H1 (cell line): ENCODE results near the gene RBM45. TPM values are rescaled to one million over a fixed set of nuclear protein-coding genes. Genes with fewer than 3 reads are reported as not detected.

ENCODE experiments used
- CTCF ChIA-PET: fragments of 300-600 bp; sonication (Branson Sonifier 250); formaldehyde crosslinking; loops from one replicate; lab custom pipeline; 2021; ENCODE audit not compliant: partially characterized antibody; lab: Charles Lee
- POLR2A ChIA-PET: fragments of 300-600 bp; sonication (Branson Sonifier 250); formaldehyde crosslinking; loops from one replicate; lab custom pipeline; 2021; ENCODE audit warnings: inconsistent platforms; ENCODE audit not compliant: partially characterized antibody; lab: Charles Lee
- DNase-seq, 2 experiments: peaks; one replicate each; pipeline versions ENCODE4 v3.0.0 to v3.0.0-alpha.2; 2010 to 2022; ENCODE audit warnings: low spot score in 2 of 2, low read depth in 1 of 2, mixed read lengths in 1 of 2
- FAIRE-seq: peaks from 2 replicates; lab custom pipeline; 2011; peaks lifted over from hg19 to GRCh38; lab: Jason Lieb, UNC
- H2AFZ ChIP-seq: 2 replicates; pipeline ENCODE4 v1.8.1; 2012; ENCODE audit warnings: low read length, inconsistent platforms
- H2AK5ac ChIP-seq: 2 replicates; pipeline ENCODE4 v1.6.1; 2013; ENCODE audit warnings: low read depth, low read length
- H2BK120ac ChIP-seq: replicated peaks from 2 replicates; pipeline ENCODE3; 2013; ENCODE audit warnings: low read depth, low read length, inconsistent platforms
- H2BK12ac ChIP-seq: 2 replicates; pipeline ENCODE4 v1.6.1; 2013; ENCODE audit warnings: low read depth, low read length
- H2BK15ac ChIP-seq: 2 replicates; pipeline ENCODE4 v1.6.1; 2013; ENCODE audit warnings: low read length
- H2BK20ac ChIP-seq: 2 replicates; pipeline ENCODE4 v1.6.1; 2013; ENCODE audit warnings: low read length
- H2BK5ac ChIP-seq: 2 replicates; pipeline ENCODE4 v1.6.1; 2013; ENCODE audit warnings: low read depth, low read length
- H3K14ac ChIP-seq: 2 replicates; pipeline ENCODE4 v1.6.1; 2013; ENCODE audit warnings: inconsistent platforms; ENCODE audit not compliant: insufficient read length
- H3K18ac ChIP-seq: 2 replicates; pipeline ENCODE4 v1.6.1; 2013; ENCODE audit warnings: low read length; ENCODE audit errors: extremely low read depth
- H3K23ac ChIP-seq: 2 replicates; pipeline ENCODE4 v1.6.1; 2013; ENCODE audit warnings: inconsistent platforms; ENCODE audit not compliant: insufficient read length
- H3K23me2 ChIP-seq: 2 replicates; pipeline ENCODE4 v1.6.1; 2013; ENCODE audit warnings: low read depth, low read length
- H3K27ac ChIP-seq: 2 replicates; pipeline ENCODE4 v1.6.1; 2011; ENCODE audit warnings: low read depth, low read length, inconsistent platforms
- H3K27me3 ChIP-seq, 4 experiments: replicated peaks in 1 of 4; 1 replicate in 1 of 4; 2 replicates in 3 of 4; pipeline versions ENCODE4 v1.6.1 to v1.8.1; 2011 to 2013; ENCODE audit warnings: low read length in 3 of 4, mild to moderate bottlenecking in 3 of 4, inconsistent platforms in 2 of 4, mixed read lengths in 2 of 4, moderate library complexity in 1 of 4; ENCODE audit not compliant: control insufficient read depth in 3 of 4, insufficient read depth in 3 of 4; ENCODE audit errors: extremely low read depth in 1 of 4
- H3K36me3 ChIP-seq, 4 experiments: 2 replicates each; pipeline versions ENCODE4 v1.6.1 to v1.8.1; 2011 to 2013; ENCODE audit warnings: mild to moderate bottlenecking in 4 of 4, low read length in 3 of 4, moderate library complexity in 2 of 4, control low read depth in 1 of 4, inconsistent platforms in 1 of 4; ENCODE audit not compliant: insufficient read depth in 4 of 4, control insufficient read depth in 2 of 4
- H3K4ac ChIP-seq: replicated peaks from 2 replicates; pipeline ENCODE3; 2013; ENCODE audit warnings: low read length, low read depth, mixed read lengths, inconsistent platforms; ENCODE audit not compliant: insufficient read length
- H3K4me1 ChIP-seq, 4 experiments: replicated peaks in 1 of 4; 1 replicate in 1 of 4; 2 replicates in 3 of 4; pipeline versions ENCODE4 v1.6.1 to v1.8.1; 2011 to 2013; ENCODE audit warnings: low read length in 3 of 4, inconsistent platforms in 2 of 4, mixed read lengths in 1 of 4; ENCODE audit not compliant: insufficient read depth in 4 of 4, control insufficient read depth in 3 of 4
- H3K4me2 ChIP-seq, 2 experiments: 2 replicates each; pipeline versions ENCODE4 v1.6.1 to v1.8.1; 2011 to 2013; ENCODE audit warnings: low read depth in 2 of 2, low read length in 2 of 2, control low read depth in 1 of 2, inconsistent platforms in 1 of 2, mild to moderate bottlenecking in 1 of 2; ENCODE audit not compliant: insufficient read depth in 1 of 2
- H3K4me3 ChIP-seq, 4 experiments: fragments of 200-600, 300-600 bp in 1 of 4; sonication (generic), shearing (Covaris generic), sonication (Bioruptor Twin) in 1 of 4; 2 replicates each; pipeline versions ENCODE4 v1.5.1 to v1.8.1; 2011 to 2016; ENCODE audit warnings: low read length in 4 of 4, low read depth in 3 of 4, control low read depth in 2 of 4, inconsistent platforms in 2 of 4, mild to moderate bottlenecking in 2 of 4, mixed read lengths in 1 of 4, moderate library complexity in 1 of 4; ENCODE audit not compliant: insufficient read depth in 2 of 4; ENCODE audit errors: extremely low read depth in 1 of 4
- H3K56ac ChIP-seq: replicated peaks from 2 replicates; pipeline ENCODE3; 2013; ENCODE audit warnings: low read depth, mild to moderate bottlenecking, mixed read lengths, low read length, inconsistent platforms; ENCODE audit not compliant: insufficient read length
- H3K79me1 ChIP-seq: 2 replicates; pipeline ENCODE4 v1.6.1; 2013; ENCODE audit warnings: low read depth, low read length, control low read depth
- H3K79me2 ChIP-seq, 2 experiments: 2 replicates each; pipeline versions ENCODE4 v1.6.1 to v1.8.1; 2012 to 2013; ENCODE audit warnings: low read length in 2 of 2, mild to moderate bottlenecking in 2 of 2, inconsistent platforms in 1 of 2; ENCODE audit not compliant: insufficient read depth in 2 of 2, control insufficient read depth in 1 of 2
- H3K9ac ChIP-seq, 4 experiments: replicated peaks in 1 of 4; 1 replicate in 1 of 4; 2 replicates in 3 of 4; pipeline versions ENCODE4 v1.6.1 to v1.8.1; 2011 to 2013; ENCODE audit warnings: low read depth in 3 of 4, low read length in 3 of 4, control low read depth in 2 of 4, mild to moderate bottlenecking in 2 of 4, moderate library complexity in 2 of 4, inconsistent platforms in 1 of 4; ENCODE audit errors: extremely low read depth in 1 of 4
- H3K9me3 ChIP-seq, 2 experiments: 2 replicates each; pipeline versions ENCODE4 v1.6.1 to v1.8.1; 2012 to 2013; ENCODE audit warnings: mild to moderate bottlenecking in 2 of 2, moderate library complexity in 2 of 2, control low read depth in 1 of 2, inconsistent platforms in 1 of 2, low read depth in 1 of 2, low read length in 1 of 2, mixed read lengths in 1 of 2; ENCODE audit not compliant: insufficient read depth in 2 of 2
- H4K20me1 ChIP-seq, 2 experiments: replicated peaks in 1 of 2; 2 replicates each; pipeline versions ENCODE3 to v1.8.1; 2011 to 2013; ENCODE audit warnings: inconsistent platforms in 2 of 2, low read length in 2 of 2, mild to moderate bottlenecking in 1 of 2; ENCODE audit not compliant: insufficient read depth in 2 of 2, control insufficient read depth in 1 of 2
- H4K5ac ChIP-seq: 2 replicates; pipeline ENCODE4 v1.6.1; 2013; ENCODE audit warnings: low read length, low read depth, mixed read lengths, inconsistent platforms; ENCODE audit not compliant: insufficient read length
- H4K8ac ChIP-seq: 2 replicates; pipeline ENCODE4 v1.8.0; 2013; ENCODE audit warnings: mild to moderate bottlenecking, moderate library complexity, low read length, inconsistent platforms; ENCODE audit not compliant: insufficient read depth; ENCODE audit errors: extremely low read depth
- H4K91ac ChIP-seq: replicated peaks from 2 replicates; pipeline ENCODE3; 2013; ENCODE audit warnings: low read length, mixed read lengths, inconsistent platforms; ENCODE audit not compliant: insufficient read length
- BACH1 ChIP-seq: IDR thresholded peaks from 2 replicates; pipeline ENCODE4 v1.6.1; 2012; ENCODE audit warnings: low read length, improper control_type of control experiment
- BCL11A ChIP-seq, 2 experiments: IDR thresholded peaks; one replicate each; pipeline ENCODE4 v1.6.1; 2011; ENCODE audit warnings: low read depth in 2 of 2, low read length in 2 of 2, mild to moderate bottlenecking in 2 of 2
- CHD1 ChIP-seq: IDR thresholded peaks from 2 replicates; pipeline ENCODE4 v1.6.1; 2012; ENCODE audit warnings: low read depth, low read length, improper control_type of control experiment
- CREB1 ChIP-seq: IDR thresholded peaks from 2 replicates; pipeline ENCODE4 v1.6.1; 2012; ENCODE audit warnings: inconsistent platforms
- EGR1 ChIP-seq: IDR thresholded peaks from 2 replicates; pipeline ENCODE4 v1.6.1; 2011; ENCODE audit warnings: low read depth, low read length, borderline replicate concordance
- EP300 ChIP-seq, 2 experiments: IDR thresholded peaks; 1 replicate in 1 of 2; 2 replicates in 1 of 2; pipeline ENCODE4 v1.6.1; 2011 to 2012; ENCODE audit warnings: low read depth in 2 of 2, low read length in 2 of 2, mild to moderate bottlenecking in 2 of 2, borderline replicate concordance in 1 of 2, inconsistent platforms in 1 of 2, moderate library complexity in 1 of 2
- EZH2 ChIP-seq: fragments of 200-600 bp; sonication (generic); IDR thresholded peaks from 2 replicates; pipeline ENCODE4 v1.7.1; 2012; ENCODE audit warnings: low read depth, mild to moderate bottlenecking, moderate library complexity, low read length, inconsistent platforms; ENCODE audit not compliant: severe bottlenecking
- NRF1 ChIP-seq: IDR thresholded peaks from 2 replicates; pipeline ENCODE4 v1.6.1; 2011; ENCODE audit warnings: mild to moderate bottlenecking, low read depth, low read length, improper control_type of control experiment
- PHF8 ChIP-seq: fragments of 200-600 bp; sonication (generic); conservative IDR thresholded peaks from 2 replicates; pipeline ENCODE4 v1.7.1; 2012; ENCODE audit warnings: low read depth, mild to moderate bottlenecking, inconsistent platforms, low read length, moderate library complexity
- SAP30 ChIP-seq: fragments of 300-600 bp; sonication (generic); IDR thresholded peaks from 2 replicates; pipeline ENCODE4 v1.7.1; 2012; ENCODE audit warnings: low read length, moderate library complexity, mild to moderate bottlenecking, inconsistent platforms; ENCODE audit not compliant: insufficient read depth, insufficient replicate concordance
- SP4 ChIP-seq: IDR thresholded peaks from 2 replicates; pipeline ENCODE4 v1.6.1; 2012; ENCODE audit warnings: low read length, inconsistent platforms
- WGBS, 2 experiments: shearing (Covaris generic) in 1 of 2; methylation state at CpG; one replicate each; pipeline versions ENCODE4 v1.1.6 to v1.1.7; 2013 to 2015; ENCODE audit warnings: low lambda C conversion rate in 2 of 2, mixed read lengths in 2 of 2, inconsistent platforms in 1 of 2, low coverage in 1 of 2, missing lambda C conversion rate in 1 of 2; ENCODE audit not compliant: insufficient replicate concordance in 2 of 2, insufficient coverage in 1 of 2, insufficient read length in 1 of 2; ENCODE audit errors: extremely low coverage in 1 of 2, missing lambda C conversion rate in 1 of 2; 5-methylcytosine and 5-hydroxymethylcytosine counted together
- polyA plus RNA-seq, 7 experiments: library from polyadenylated mRNA; depleted of rRNA in 3 of 7; stranded (reverse) in 5 of 7; unstranded in 2 of 7; fragments of >200 nt in 5 of 7; fragments of 200-250 nt in 2 of 7; gene quantifications; 1 replicate in 5 of 7; 2 replicates in 1 of 7; 4 replicates in 1 of 7; pipeline versions ENCODE4 v1.2.1 to v1.2.3, GENCODE V29; 2011 to 2013; ENCODE audit warnings: missing spikeins in 2 of 7, mixed read lengths in 2 of 7
- total RNA-seq: library from RNA; stranded (reverse); fragmentation: NEBNext Ultra II Directional; extraction: Animal tissue kit (Norgen Biotek cat#: 25700); gene quantifications from 2 replicates; pipeline ENCODE4 v1.2.1, GENCODE V29; 2021
- TF ChIP-seq, protein P1 (sequence below): IDR thresholded peaks from 2 replicates; pipeline ENCODE4 v1.6.1; 2012; ENCODE audit warnings: inconsistent platforms
- TF ChIP-seq, protein P2 (sequence below): IDR thresholded peaks from 2 replicates; pipeline ENCODE4 v1.6.1; 2012; ENCODE audit warnings: low read length, inconsistent platforms

Gene RBM45
- total and polyA plus RNA-seq, 2 of the 8 experiments (the other 6 are each of a cell fraction or from before 2014, with no cell fraction given): 4.7 to 10.4 TPM

DNA sequence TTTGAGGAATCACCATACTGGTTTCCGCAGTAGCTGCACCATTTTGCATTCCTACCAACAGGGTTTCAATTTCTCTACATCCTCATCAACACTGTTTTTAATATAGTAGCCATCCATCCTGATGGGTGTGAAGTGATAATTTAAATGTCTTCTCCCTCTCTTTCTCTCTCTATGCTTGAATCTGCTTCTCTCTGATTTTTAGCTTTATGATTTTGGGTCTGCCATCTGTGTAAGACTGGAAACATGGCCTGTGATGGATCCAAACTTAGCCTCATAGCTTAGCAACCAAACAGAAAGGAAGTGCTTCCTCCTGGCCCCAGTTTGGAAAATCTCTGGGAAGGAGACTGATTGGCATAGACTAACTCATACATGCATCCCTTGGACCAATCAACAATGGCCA is 48.4 kb downstream of the RBM45 start:
- Histone ChIP-seq H3K27ac (no peak overlapping the region), H3K9ac (no peak overlapping the region), H2BK120ac (no peak overlapping the region), H4K91ac (no peak overlapping the region), H3K79me2 (no peaks in the 10 kb centered on the region), H2AK5ac (no peak overlapping the region), H2BK15ac (no peak overlapping the region), H3K4me2 (no peak overlapping the region), H2AFZ (no peak overlapping the region), H3K36me3 (no peaks in the 10 kb centered on the region), H3K27me3 (no peaks in the 10 kb centered on the region), H3K18ac (no peak overlapping the region), H2BK12ac (no peak overlapping the region), H3K4me1 (no peaks in the 10 kb centered on the region), H3K23me2 (no peaks in the 10 kb centered on the region), H4K8ac (no peak overlapping the region), H3K56ac (no peak overlapping the region), H4K5ac (no peak overlapping the region), H3K4ac (no peak overlapping the region), H4K20me1 (no peaks in the 10 kb centered on the region), H3K4me3 (no peak overlapping the region), H2BK20ac (no peak overlapping the region), H3K23ac (no peak overlapping the region), H3K9me3 (no peaks in the 10 kb centered on the region), H3K79me1 (no peaks in the 10 kb centered on the region), H2BK5ac (no peak overlapping the region), H3K14ac (no peak overlapping the region)
- FAIRE-seq: no peak
- 85% methylated on average over 1 of the region's 1 CpG; no CpG with 5 or more reads in 1 of the 2 experiments for WGBS, 2 experiments
- POLR2A ChIA-PET: no interaction called here
- no peak for DNase-seq
- CTCF ChIA-PET: no interaction called here
- TF ChIP-seq BCL11A (IDR thresholded peaks at IDR 0.05; ENCODE audit: low read depth in 2 of 2, low read length in 2 of 2): no peak
- TF ChIP-seq EZH2: no peak
- TF ChIP-seq CREB1: no peak
- no peak for TF ChIP-seq CHD1
- TF ChIP-seq, protein P1, sequence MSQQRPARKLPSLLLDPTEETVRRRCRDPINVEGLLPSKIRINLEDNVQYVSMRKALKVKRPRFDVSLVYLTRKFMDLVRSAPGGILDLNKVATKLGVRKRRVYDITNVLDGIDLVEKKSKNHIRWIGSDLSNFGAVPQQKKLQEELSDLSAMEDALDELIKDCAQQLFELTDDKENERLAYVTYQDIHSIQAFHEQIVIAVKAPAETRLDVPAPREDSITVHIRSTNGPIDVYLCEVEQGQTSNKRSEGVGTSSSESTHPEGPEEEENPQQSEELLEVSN: no peak
- TF ChIP-seq EP300 (IDR thresholded peaks at IDR 0.05; ENCODE audit: borderline replicate concordance in 1 of 2, low read depth in 2 of 2, low read length in 2 of 2): no peak
- TF ChIP-seq, protein P2, sequence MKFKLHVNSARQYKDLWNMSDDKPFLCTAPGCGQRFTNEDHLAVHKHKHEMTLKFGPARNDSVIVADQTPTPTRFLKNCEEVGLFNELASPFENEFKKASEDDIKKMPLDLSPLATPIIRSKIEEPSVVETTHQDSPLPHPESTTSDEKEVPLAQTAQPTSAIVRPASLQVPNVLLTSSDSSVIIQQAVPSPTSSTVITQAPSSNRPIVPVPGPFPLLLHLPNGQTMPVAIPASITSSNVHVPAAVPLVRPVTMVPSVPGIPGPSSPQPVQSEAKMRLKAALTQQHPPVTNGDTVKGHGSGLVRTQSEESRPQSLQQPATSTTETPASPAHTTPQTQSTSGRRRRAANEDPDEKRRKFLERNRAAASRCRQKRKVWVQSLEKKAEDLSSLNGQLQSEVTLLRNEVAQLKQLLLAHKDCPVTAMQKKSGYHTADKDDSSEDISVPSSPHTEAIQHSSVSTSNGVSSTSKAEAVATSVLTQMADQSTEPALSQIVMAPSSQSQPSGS: no peak
- TF ChIP-seq PHF8: no peak
- no peak for TF ChIP-seq BACH1
- TF ChIP-seq NRF1: no peak
- no peak for TF ChIP-seq EGR1
- TF ChIP-seq SP4: no peak
- TF ChIP-seq SAP30: no peak
